ENCODE results near the gene GPR3. TPM values are rescaled to one million over a fixed set of nuclear protein-coding genes. Genes with fewer than 3 reads are reported as not detected.
"Not testable (repeated sequence)": the region's sequence is repeated elsewhere in the genome, so short reads cannot be mapped to it uniquely, and the experiment has no call there.

Gene GPR3
- total RNA-seq, 4 donors from 2014 or later = not detected

GRCh38 chr1:27402349-27402754 is 9.9 kb downstream of the GPR3 start:
- H3K27me3 ChIP-seq = no peaks in the 10 kb centered on the region
- peak; percentile 63 to 83 (median 65) for DNase-seq
- peaks cover 3 to 40% (median 19%) of the 10 kb centered on the region in 4 donors for H3K4me1 ChIP-seq
- H3K27ac ChIP-seq = peak overlapping the region; percentile 54 to 86 (median 67)
- TF ChIP-seq POLR2A (IDR thresholded peaks at IDR 0.05) (no peak), CTCF (IDR thresholded peaks at IDR 0.05) (peak; percentile 29 to 62 (median 54))
- no peaks in the 10 kb centered on the region for H3K9me3 ChIP-seq
- H3K4me3 ChIP-seq = no peak overlapping the region
- peaks cover 0 to 14% (median 0%) of the 10 kb centered on the region in 3 donors for H3K36me3 ChIP-seq

GRCh38 chr1:27403065-27403726 is 10.8 kb downstream of the GPR3 start:
- H3K27ac ChIP-seq = peak overlapping the region; percentile 54 to 86 (median 67)
- H3K4me3 ChIP-seq = peak overlapping the region in 1 of 4 donors; percentile 26
- H3K4me1 ChIP-seq = peaks cover 3 to 40% (median 21%) of the 10 kb centered on the region in 4 donors
- H3K9me3 ChIP-seq = no peaks in the 10 kb centered on the region
- no peaks in the 10 kb centered on the region for H3K27me3 ChIP-seq
- no peak for TF ChIP-seq POLR2A (IDR thresholded peaks at IDR 0.05)
- peak in 5 of 6 experiments; percentile 23 to 60 (median 31) for TF ChIP-seq CTCF (IDR thresholded peaks at IDR 0.05)
- peaks cover 0 to 23% (median 0%) of the 10 kb centered on the region in 3 donors for H3K36me3 ChIP-seq
- peak; percentile 65 to 83 (median 81) for DNase-seq

GRCh38 chr1:27403931-27404330 is 11.5 kb downstream of the GPR3 start:
- H3K4me1 ChIP-seq = peaks cover 3 to 35% (median 21%) of the 10 kb centered on the region in 4 donors
- TF ChIP-seq POLR2A (IDR thresholded peaks at IDR 0.05) (no peak), CTCF (IDR thresholded peaks at IDR 0.05) (no peak)
- H3K4me3 ChIP-seq = no peak overlapping the region
- H3K27ac ChIP-seq = peak overlapping the region; percentile 54 to 86 (median 67)
- peaks cover 0 to 30% (median 0%) of the 10 kb centered on the region in 3 donors for H3K36me3 ChIP-seq
- no peaks in the 10 kb centered on the region for H3K27me3 ChIP-seq
- no peaks in the 10 kb centered on the region for H3K9me3 ChIP-seq
- DNase-seq = no peak

GRCh38 chr1:27405074-27405473 is 12.7 kb downstream of the GPR3 start:
- Histone ChIP-seq H3K4me1 (peaks cover 3 to 30% (median 21%) of the 10 kb centered on the region in 4 donors), H3K4me3 (no peak overlapping the region), H3K36me3 (peaks cover 0 to 42% (median 0%) of the 10 kb centered on the region in 3 donors), H3K9me3 (no peaks in the 10 kb centered on the region), H3K27me3 (no peaks in the 10 kb centered on the region), H3K27ac (peak overlapping the region in 3 of 4 donors; percentile 20 to 86 (median 61))
- DNase-seq = peak in 1 of 3 donors; percentile 49
- TF ChIP-seq CTCF (IDR thresholded peaks at IDR 0.05) (no peak), POLR2A (IDR thresholded peaks at IDR 0.05) (no peak)

GRCh38 chr1:27405598-27406361 is 13.4 kb downstream of the GPR3 start:
- Histone ChIP-seq H3K36me3 (peaks cover 0 to 49% (median 0%) of the 10 kb centered on the region in 3 donors), H3K27ac (peak overlapping the region in 2 of 4 donors; percentile 0 to 25), H3K4me1 (peaks cover 3 to 30% (median 21%) of the 10 kb centered on the region in 4 donors)
- not testable (repeated sequence) for H3K4me3 ChIP-seq, H3K9me3 ChIP-seq, H3K27me3 ChIP-seq
- peak in 1 of 3 donors; percentile 43 for DNase-seq

- Histone ChIP-seq H3K36me3 (peaks cover 0 to 54% (median 0%) of the 10 kb centered on the region in 3 donors), H3K27me3 (no peaks in the 10 kb centered on the region), H3K27ac (peak overlapping the region in 2 of 4 donors; percentile 0 to 25), H3K4me1 (peaks cover 3 to 30% (median 21%) of the 10 kb centered on the region in 4 donors), H3K4me3 (no peak overlapping the region), H3K9me3 (no peaks in the 10 kb centered on the region)
- no peak for DNase-seq
- TF ChIP-seq CTCF (IDR thresholded peaks at IDR 0.05) = no peak
- no peak for TF ChIP-seq POLR2A (IDR thresholded peaks at IDR 0.05)
Measured at GRCh38 chr1:27406362-27406680, 13.9 kb downstream of the GPR3 start.

- H3K27me3 ChIP-seq, H3K4me3 ChIP-seq, H3K9me3 ChIP-seq: not testable (repeated sequence)
- H3K36me3 ChIP-seq = peaks cover 0 to 59% (median 0%) of the 10 kb centered on the region in 3 donors
- H3K27ac ChIP-seq = peak overlapping the region in 2 of 4 donors; percentile 0 to 25
- peak in 1 of 3 donors; percentile 35 for DNase-seq
- H3K4me1 ChIP-seq = peaks cover 3 to 30% (median 21%) of the 10 kb centered on the region in 4 donors
Measured at GRCh38 chr1:27406791-27407190, 14.4 kb downstream of the GPR3 start.

All from Peyer's patch (tissue), 4 donors.